Sigmoid colon (tissue), 7 donors: ENCODE data around the gene MMD. TPM values are rescaled to one million over a fixed set of nuclear protein-coding genes. Genes with fewer than 3 reads are reported as not detected.
"Not testable (repeated sequence)": the region's sequence is repeated elsewhere in the genome, so short reads cannot be mapped to it uniquely, and the experiment has no call there.

ENCODE experiments used
- DNase-seq: peaks from one replicate; pipeline ENCODE4 v3.0.0-alpha.2; 2019
- H3K27ac ChIP-seq, 4 donors: fragments of 200-600 bp; sonication (generic); one replicate each; pipeline ENCODE4 v1.5.1; 2016 to 2019; ENCODE audit warnings: mild to moderate bottlenecking in 1 of 4
- H3K27me3 ChIP-seq, 3 donors: fragments of 200-600 bp; sonication (generic); one replicate each; pipeline ENCODE4 v1.5.1; 2019; ENCODE audit warnings: mild to moderate bottlenecking in 1 of 3
- H3K36me3 ChIP-seq, 4 donors: fragments of 200-600 bp; sonication (generic); one replicate each; pipeline ENCODE4 v1.5.1; 2016 to 2019
- H3K4me1 ChIP-seq, 4 donors: fragments of 200-600 bp; sonication (generic); one replicate each; pipeline ENCODE4 v1.5.1; 2017 to 2019
- H3K4me3 ChIP-seq, 4 donors: fragments of 200-600 bp; sonication (generic); one replicate each; pipeline ENCODE4 v1.5.1; 2017 to 2019; ENCODE audit warnings: mild to moderate bottlenecking in 2 of 4, moderate library complexity in 1 of 4
- H3K9me3 ChIP-seq, 4 donors: fragments of 200-600 bp in 3 of 4; sonication (generic) in 3 of 4; one replicate each; pipeline versions ENCODE4 v1.5.1 to v1.6.1; 2013 to 2019
- EP300 ChIP-seq, 4 donors: sonication (generic); formaldehyde crosslinking; IDR thresholded peaks; one replicate each; pipeline ENCODE4 v1.6.1; 2017; ENCODE audit warnings: antibody characterized with exemption in 4 of 4
- POLR2A ChIP-seq, 2 donors: fragments of 450-650 bp; IDR thresholded peaks; one replicate each; pipeline ENCODE4 v1.6.1; 2016; ENCODE audit warnings: antibody characterized with exemption in 2 of 2, mild to moderate bottlenecking in 2 of 2, moderate library complexity in 2 of 2
- POLR2AphosphoS5 ChIP-seq, 4 donors: sonication (generic); formaldehyde crosslinking; IDR thresholded peaks; one replicate each; pipeline ENCODE4 v1.6.1; 2017; ENCODE audit warnings: antibody characterized with exemption in 4 of 4
- WGBS, 2 donors: extraction: QIAGEN DNeasy Blood & Tissue Kit; methylation state at CpG; one replicate each; pipeline ENCODE4 v1.1.7; 2013; 5-methylcytosine and 5-hydroxymethylcytosine counted together
- intact Hi-C: fragments of 100-400 bp; cut with DNase I; formaldehyde crosslinking; loops from one replicate; pipeline ENCODE4 v1.15.1; 2023
- polyA plus RNA-seq, 3 donors: library from polyadenylated mRNA; stranded (reverse); fragments of 200-250 nt; gene quantifications; one replicate each; pipeline ENCODE4 v1.2.3, GENCODE V29; 2013
- total RNA-seq, 4 donors: library from RNA; depleted of rRNA; stranded (reverse); fragments of >200 nt; gene quantifications; one replicate each; pipeline ENCODE4 v1.1.0, GENCODE V29; 2016
- TF ChIP-seq, protein P1 (sequence below), 4 experiments: fragments of 450-650 bp in 3 of 4; fragments of 200-600 bp in 1 of 4; IDR thresholded peaks; one replicate each; pipeline ENCODE4 v1.5.1; 2016 to 2019; ENCODE audit warnings: antibody characterized with exemption in 4 of 4, mild to moderate bottlenecking in 3 of 4, moderate library complexity in 2 of 4
- donor health status: healthy with polysubstance abuse.
- donor health status: Bipolar disorder and iron deficiency.
- donor health status: healthy.

MMD gene
- total and polyA plus RNA-seq, 7 donors = 12.0 to 51.3 (median 26.9) TPM

DNA sequence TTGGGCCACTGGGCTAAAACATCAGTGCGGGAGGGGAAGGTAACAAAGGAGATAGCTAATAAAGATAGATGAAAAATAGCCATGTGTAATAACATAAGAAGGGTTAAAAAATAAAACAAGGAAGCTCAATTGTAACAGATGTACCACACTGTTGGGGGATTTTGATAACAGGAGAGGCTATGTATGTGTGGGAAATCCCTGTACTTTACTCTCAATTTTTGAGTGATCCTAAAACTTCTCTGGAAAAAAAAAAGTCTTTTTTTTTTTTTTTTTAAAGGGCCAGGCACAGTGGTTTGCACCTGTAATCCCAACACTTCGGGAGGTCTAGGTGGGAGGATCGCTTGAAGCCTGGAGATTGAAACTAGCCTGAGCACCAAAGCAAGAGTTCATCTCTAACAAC is 1.9 kb upstream of the MMD start:
- no peak for DNase-seq
- Histone ChIP-seq H3K27me3 (no peaks in the 10 kb centered on the region), H3K4me3 (no peak overlapping the region), H3K27ac (no peak overlapping the region), H3K36me3 (no peaks in the 10 kb centered on the region), H3K4me1 (peaks cover 0 to 25% (median 18%) of the 10 kb centered on the region in 4 donors), H3K9me3 (no peaks in the 10 kb centered on the region)
- intact Hi-C loops = loop anchor here (10.0 kb wide), 1 partner anchor 159 kb away; the partner anchor contains the start of gene HLF
- TF ChIP-seq EP300 (IDR thresholded peaks at IDR 0.05) (no peak), POLR2AphosphoS5 (IDR thresholded peaks at IDR 0.05) (no peak), POLR2A (IDR thresholded peaks at IDR 0.05) (no peak)
- TF ChIP-seq, protein P1, sequence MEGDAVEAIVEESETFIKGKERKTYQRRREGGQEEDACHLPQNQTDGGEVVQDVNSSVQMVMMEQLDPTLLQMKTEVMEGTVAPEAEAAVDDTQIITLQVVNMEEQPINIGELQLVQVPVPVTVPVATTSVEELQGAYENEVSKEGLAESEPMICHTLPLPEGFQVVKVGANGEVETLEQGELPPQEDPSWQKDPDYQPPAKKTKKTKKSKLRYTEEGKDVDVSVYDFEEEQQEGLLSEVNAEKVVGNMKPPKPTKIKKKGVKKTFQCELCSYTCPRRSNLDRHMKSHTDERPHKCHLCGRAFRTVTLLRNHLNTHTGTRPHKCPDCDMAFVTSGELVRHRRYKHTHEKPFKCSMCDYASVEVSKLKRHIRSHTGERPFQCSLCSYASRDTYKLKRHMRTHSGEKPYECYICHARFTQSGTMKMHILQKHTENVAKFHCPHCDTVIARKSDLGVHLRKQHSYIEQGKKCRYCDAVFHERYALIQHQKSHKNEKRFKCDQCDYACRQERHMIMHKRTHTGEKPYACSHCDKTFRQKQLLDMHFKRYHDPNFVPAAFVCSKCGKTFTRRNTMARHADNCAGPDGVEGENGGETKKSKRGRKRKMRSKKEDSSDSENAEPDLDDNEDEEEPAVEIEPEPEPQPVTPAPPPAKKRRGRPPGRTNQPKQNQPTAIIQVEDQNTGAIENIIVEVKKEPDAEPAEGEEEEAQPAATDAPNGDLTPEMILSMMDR (IDR thresholded peaks at IDR 0.05) = no peak
- WGBS, 2 donors = 43 to 81% methylated on average over 3 of the region's 3 CpGs

DNA sequence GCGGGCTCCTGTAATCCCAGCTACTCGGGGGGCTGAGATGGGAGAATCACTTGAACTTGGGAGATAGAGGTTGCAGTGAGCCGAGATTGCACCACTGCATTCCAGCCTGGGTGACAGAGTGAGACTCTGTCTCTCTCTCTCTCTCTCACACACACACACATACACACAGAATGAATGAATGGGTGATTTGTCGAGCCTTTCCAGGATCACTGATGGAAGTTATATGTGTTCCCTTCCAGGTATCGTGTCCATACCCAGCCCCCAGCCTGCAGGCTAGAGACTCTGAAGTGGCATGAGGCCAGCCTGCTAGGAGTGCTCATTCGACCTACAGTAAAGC is 1.2 kb upstream of the MMD start:
- Histone ChIP-seq H3K27ac (peak overlapping the region in 3 of 4 donors; percentile 55 to 96 (median 93)), H3K4me1 (peaks cover 0 to 26% (median 20%) of the 10 kb centered on the region in 4 donors)
- not testable (repeated sequence) for H3K4me3 ChIP-seq, H3K9me3 ChIP-seq, DNase-seq, H3K36me3 ChIP-seq, H3K27me3 ChIP-seq
- intact Hi-C loops = loop anchor here (10.0 kb wide), 1 partner anchor 158 kb away; the partner anchor contains the start of gene HLF
- 45 to 78% methylated on average over 6 of the region's 6 CpGs for WGBS, 2 donors

DNA sequence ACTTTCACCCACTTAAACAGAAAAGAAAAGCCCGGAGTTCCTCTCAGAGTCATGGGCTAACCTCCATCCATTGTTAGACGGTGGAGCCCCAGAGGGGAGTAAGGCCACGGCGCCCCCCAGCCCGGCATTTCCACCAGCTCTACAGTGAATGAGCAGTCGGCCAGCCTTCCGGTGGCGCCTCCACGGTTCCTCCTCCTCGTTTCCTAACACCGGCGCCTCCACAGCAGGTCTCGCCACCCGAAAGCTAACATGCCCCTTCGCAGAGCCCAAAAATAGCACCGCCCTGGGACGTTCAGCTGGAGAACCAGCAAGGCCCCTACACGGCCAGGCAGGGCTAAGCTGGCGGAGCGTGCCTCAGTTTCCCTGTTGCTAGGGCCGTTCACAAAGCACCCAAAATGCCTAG is 858 bp downstream of the MMD start:
- Histone ChIP-seq H3K9me3 (no peaks in the 10 kb centered on the region), H3K36me3 (no peaks in the 10 kb centered on the region), H3K27me3 (no peaks in the 10 kb centered on the region), H3K4me3 (peak overlapping the region; percentile 71 to 97 (median 96)), H3K4me1 (peaks cover 0 to 44% (median 30%) of the 10 kb centered on the region in 4 donors), H3K27ac (peak overlapping the region; percentile 90 to 97 (median 94))
- peak; percentile 86 for DNase-seq
- WGBS, 2 donors = 1% methylated on average over 21 of the region's 21 CpGs
- intact Hi-C loops = loop anchor here (2.0 to 10.0 kb wide), 2 partner anchors 32 to 156 kb away; partner anchors contain the start of gene HLF
- TF ChIP-seq, protein P1 (IDR thresholded peaks at IDR 0.05) = no peak
- peak in 1 of 4 donors; percentile 35 for TF ChIP-seq POLR2AphosphoS5 (IDR thresholded peaks at IDR 0.05)

DNA sequence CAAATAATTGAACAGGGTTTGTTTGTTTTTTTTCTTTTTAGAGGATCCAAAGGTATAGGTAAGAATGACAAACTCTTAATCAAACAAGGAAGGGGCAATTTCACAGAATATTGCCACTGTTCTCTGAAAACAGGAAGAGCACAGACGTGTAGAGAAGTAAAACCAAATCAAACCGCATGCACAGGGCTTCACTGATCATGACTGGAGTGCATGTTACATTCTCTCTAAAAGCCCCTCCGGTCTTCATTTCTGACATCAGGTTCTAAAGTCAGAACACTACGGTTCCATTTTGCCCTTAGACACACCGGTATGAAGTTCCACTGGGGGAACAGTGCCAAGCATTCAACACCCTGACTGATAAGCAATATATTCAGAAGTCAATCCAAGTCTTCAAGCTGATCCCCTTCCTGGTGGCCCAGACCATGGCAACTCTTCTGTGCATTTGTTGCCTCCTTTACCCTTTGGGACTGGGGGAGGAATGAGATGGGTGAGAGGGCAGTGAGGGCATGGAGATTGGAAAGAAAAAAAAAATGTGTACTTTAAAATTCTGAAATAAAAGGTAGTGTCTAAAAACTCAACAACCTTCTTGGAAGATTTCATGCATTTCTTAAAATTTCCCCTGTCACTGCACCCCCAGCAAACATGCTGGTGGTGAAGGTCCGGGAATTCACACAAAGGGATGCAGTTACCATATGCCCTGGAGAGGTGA is 1.4 kb downstream of the MMD start:
- TF ChIP-seq POLR2AphosphoS5 (IDR thresholded peaks at IDR 0.05) = no peak
- TF ChIP-seq, protein P1 (IDR thresholded peaks at IDR 0.05) = no peak
- TF ChIP-seq EP300 (IDR thresholded peaks at IDR 0.05) = no peak
- Histone ChIP-seq H3K9me3 (no peaks in the 10 kb centered on the region), H3K27me3 (no peaks in the 10 kb centered on the region), H3K4me1 (peaks cover 0 to 50% (median 35%) of the 10 kb centered on the region in 4 donors), H3K27ac (peak overlapping the region; percentile 90 to 97 (median 94)), H3K4me3 (peak overlapping the region; percentile 71 to 97 (median 96)), H3K36me3 (no peaks in the 10 kb centered on the region)
- WGBS, 2 donors = 3 to 14% methylated on average over 6 of the region's 6 CpGs
- intact Hi-C loops = loop anchor here (2.0 to 10.0 kb wide), 2 partner anchors 33 to 155 kb away; partner anchors contain the start of gene HLF
- DNase-seq = no peak

GRCh38 chr17:55418369-55419268 is 3.0 kb downstream of the MMD start:
- WGBS, 2 donors = 96 to 97% methylated on average over 3 of the region's 3 CpGs
- no peak for DNase-seq
- Histone ChIP-seq H3K4me3 (no peak overlapping the region), H3K36me3 (peaks cover 0 to 5% (median 2%) of the 10 kb centered on the region in 4 donors), H3K4me1 (peaks cover 0 to 57% (median 39%) of the 10 kb centered on the region in 4 donors), H3K27ac (peak overlapping the region in 2 of 4 donors; percentile 96 to 97), H3K27me3 (no peaks in the 10 kb centered on the region), H3K9me3 (no peaks in the 10 kb centered on the region)
- no peak for TF ChIP-seq EP300 (IDR thresholded peaks at IDR 0.05)
- TF ChIP-seq, protein P1 (IDR thresholded peaks at IDR 0.05) = no peak
- TF ChIP-seq POLR2AphosphoS5 (IDR thresholded peaks at IDR 0.05) = no peak
- no peak for TF ChIP-seq POLR2A (IDR thresholded peaks at IDR 0.05)
- intact Hi-C loops = loop anchor here (5.0 to 10.0 kb wide), 5 partner anchors 66 to 306 kb away; partner anchors contain the start of genes SMIM36 and TMEM100
